Mucosa of descending colon (tissue), 3 donors: Measurements from ENCODE around the gene TMEM37. TPM values are rescaled to one million over a fixed set of nuclear protein-coding genes. Genes with fewer than 3 reads are reported as not detected.
A peak's percentile ranks its signal among the peaks of the same experiment; 100 is the strongest.

Experiments
- ATAC-seq: fragments of 200-7000 bp; cut with Tn5 transposase; one replicate; pipeline ENCODE4 v1.9.1; 2020; ENCODE audit warnings: mild to moderate bottlenecking, moderate library complexity
- DNase-seq, 3 donors: peaks; one replicate each; pipeline ENCODE4 v3.0.0-alpha.2; 2020
- H3K36me3 ChIP-seq: fragments of 200-600 bp; one replicate; pipeline ENCODE4 v1.8.0; 2021; ENCODE audit warnings: low read depth, mild to moderate bottlenecking
- H3K4me1 ChIP-seq: fragments of 200-600 bp; one replicate; pipeline ENCODE4 v1.8.0; 2021; ENCODE audit warnings: low read depth, mild to moderate bottlenecking
- H3K4me3 ChIP-seq: fragments of 200-600 bp; one replicate; pipeline ENCODE4 v1.8.0; 2021; ENCODE audit warnings: mild to moderate bottlenecking
- H3K9me3 ChIP-seq: fragments of 200-600 bp; one replicate; pipeline ENCODE4 v1.8.0; 2021; ENCODE audit warnings: mild to moderate bottlenecking
- CTCF ChIP-seq: fragments of 200-600 bp; IDR thresholded peaks from one replicate; pipeline ENCODE4 v1.8.0; 2022; ENCODE audit warnings: antibody characterized with exemption, mild to moderate bottlenecking
- intact Hi-C, 2 donors: fragments of 100-400 bp; cut with DNase I in 1 of 2; cut with micrococcal nuclease in 1 of 2; formaldehyde crosslinking; loops; one replicate each; pipeline versions ENCODE4 v1.11.0 to v1.11.1; 2022; cut with DNase I, micrococcal nuclease
- total RNA-seq, 3 donors: library from RNA; stranded (reverse); fragmentation: NEBNext Ultra II Directional in 2 of 3; extraction: Animal tissue kit (Norgen Biotek cat#: 25700) in 2 of 3; gene quantifications; one replicate each; pipeline versions ENCODE4 v1.2.1 to v1.2.4, GENCODE V29; 2021 to 2023
- donor health status: DM: no; HTN: no; CAD: no; lungs with moderate emphysema.
- donor health status: DM: no; HTN: no; CAD: no.
- donor health status: DM: no; HTN: yes; CAD: no.

The TMEM37 gene
- total RNA-seq, 3 donors from 2014 or later = 54.0 to 173 (median 100) TPM

GRCh38 chr2:119424284-119425118 lies 7.2 kb upstream of the TMEM37 start:
- ATAC-seq = no peak
- DNase-seq = peak in 1 of 3 donors; percentile 40
- peaks cover 57% of the 10 kb centered on the region for H3K4me1 ChIP-seq
- intact Hi-C loops = no loop called here
- H3K4me3 ChIP-seq = no peak overlapping the region
- no peak for TF ChIP-seq CTCF
- H3K9me3 ChIP-seq = no peaks in the 10 kb centered on the region
- no peaks in the 10 kb centered on the region for H3K36me3 ChIP-seq

DNA sequence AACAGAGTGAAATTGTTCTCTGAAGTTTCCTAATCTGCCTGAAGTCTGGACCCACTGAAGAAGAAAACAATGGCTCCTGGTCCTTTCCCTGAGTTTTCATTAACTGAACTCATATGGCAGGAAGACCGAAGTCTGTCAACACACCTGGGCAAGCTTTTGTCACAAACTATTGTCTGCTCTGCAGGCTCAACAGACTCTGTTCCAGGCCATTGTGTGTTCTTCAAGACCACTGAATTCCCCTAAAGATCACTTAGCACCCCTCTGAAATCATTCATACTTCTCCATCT lies 6.6 kb upstream of the TMEM37 start:
- no peak for TF ChIP-seq CTCF
- Histone ChIP-seq H3K9me3 (no peaks in the 10 kb centered on the region), H3K4me1 (peaks cover 62% of the 10 kb centered on the region), H3K36me3 (no peaks in the 10 kb centered on the region), H3K4me3 (no peak overlapping the region)
- ATAC-seq (no peak), DNase-seq (no peak)
- intact Hi-C loops = no loop called here

- Histone ChIP-seq H3K4me1 (peaks cover 66% of the 10 kb centered on the region), H3K36me3 (no peaks in the 10 kb centered on the region), H3K9me3 (no peaks in the 10 kb centered on the region), H3K4me3 (no peak overlapping the region)
- no peak for TF ChIP-seq CTCF
- ATAC-seq (peak; percentile 72), DNase-seq (peak in 2 of 3 donors; percentile 75 to 89)
- intact Hi-C loops = no loop called here
Measured at GRCh38 chr2:119425620-119426395, 5.8 kb upstream of the TMEM37 start.

DNA sequence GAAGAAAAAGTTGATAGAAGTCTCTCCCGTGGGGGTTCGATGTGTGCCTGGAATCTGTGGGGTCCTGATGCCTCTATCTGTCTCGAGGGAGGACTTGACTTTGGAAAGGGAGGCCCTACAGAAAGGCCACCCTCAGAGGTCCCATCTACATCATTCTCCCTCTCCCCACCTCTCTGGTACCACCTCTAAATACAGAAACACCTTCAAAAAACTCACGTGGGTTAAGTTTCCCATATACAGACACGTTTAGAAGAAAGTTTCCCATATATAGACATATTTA lies 5.3 kb upstream of the TMEM37 start:
- DNase-seq (no peak), ATAC-seq (no peak)
- no peaks in the 10 kb centered on the region for H3K9me3 ChIP-seq
- no peak for TF ChIP-seq CTCF
- H3K4me3 ChIP-seq = no peak overlapping the region
- H3K36me3 ChIP-seq = no peaks in the 10 kb centered on the region
- intact Hi-C loops = no loop called here
- peaks cover 66% of the 10 kb centered on the region for H3K4me1 ChIP-seq

DNA sequence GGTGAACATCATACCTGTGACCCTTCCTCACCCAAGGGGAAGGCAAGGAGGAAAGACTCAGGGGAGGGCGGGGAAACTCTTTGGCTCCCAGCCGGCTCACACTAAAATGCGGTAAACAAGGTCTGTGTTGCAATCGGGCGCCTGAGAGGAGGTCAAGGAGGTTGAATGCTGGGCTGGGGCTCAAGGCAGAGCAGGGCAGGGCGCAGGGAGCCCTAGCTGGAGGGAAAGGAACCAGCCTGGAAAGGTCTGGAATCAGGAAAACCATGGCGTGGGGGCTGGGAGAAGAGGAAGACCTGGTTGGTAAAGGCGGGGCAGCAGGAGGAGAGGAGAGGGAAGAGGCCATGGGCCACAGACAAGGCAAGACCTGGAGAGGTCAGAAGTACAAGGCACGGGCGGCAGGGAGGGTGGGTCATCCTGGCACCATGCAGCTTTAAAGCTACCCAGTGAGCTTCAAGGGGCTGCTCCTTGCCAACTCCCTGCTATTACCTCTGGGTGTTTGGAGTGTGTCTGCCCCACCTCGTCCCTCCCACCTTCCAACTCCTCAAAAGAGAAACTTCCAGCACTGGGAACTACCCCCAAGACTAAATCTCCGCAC lies 4.8 kb upstream of the TMEM37 start:
- TF ChIP-seq CTCF = no peak
- peak; percentile 67 for ATAC-seq
- no peaks in the 10 kb centered on the region for H3K36me3 ChIP-seq
- H3K4me1 ChIP-seq = peaks cover 66% of the 10 kb centered on the region
- no peak overlapping the region for H3K4me3 ChIP-seq
- intact Hi-C loops = no loop called here
- H3K9me3 ChIP-seq = no peaks in the 10 kb centered on the region
- DNase-seq = peak; percentile 87 to 89 (median 88)
